SK-N-DZ (cell line): ENCODE results near the gene EML6.
"Not testable (repeated sequence)": the region's sequence is repeated elsewhere in the genome, so short reads cannot be mapped to it uniquely, and the experiment has no call there.

Experiments used
- DNase-seq: peaks from one replicate; pipeline ENCODE4 v3.0.0-alpha.2; 2015; ENCODE audit warnings: low spot score

EML6 gene

GRCh38 chr2:54801352-54801751, 77.9 kb downstream of the EML6 start:
- DNase-seq = no peak

GRCh38 chr2:54803783-54804751, 80.6 kb downstream of the EML6 start:
- peak; percentile 28 for DNase-seq

GRCh38 chr2:54805255-54805654, 81.8 kb downstream of the EML6 start:
- DNase-seq = no peak

- DNase-seq = no peak
These were observed 83.5 kb downstream of the EML6 start for GRCh38 chr2:54806975-54807374.

GRCh38 chr2:54808661-54809060, 85.2 kb downstream of the EML6 start:
- no peak for DNase-seq

- DNase-seq = no peak
These were observed 86.4 kb downstream of the EML6 start for GRCh38 chr2:54809819-54810218.

GRCh38 chr2:54810246-54810645, 86.8 kb downstream of the EML6 start:
- DNase-seq = no peak

- DNase-seq = no peak
These were observed 90.1 kb downstream of the EML6 start for GRCh38 chr2:54813584-54813983.

- DNase-seq = no peak
These were observed 91.1 kb downstream of the EML6 start for GRCh38 chr2:54814389-54815147.

GRCh38 chr2:54815148-54815539, 91.7 kb downstream of the EML6 start:
- DNase-seq = no peak

GRCh38 chr2:54818226-54818625, 94.8 kb downstream of the EML6 start:
- no peak for DNase-seq

GRCh38 chr2:54820558-54820957, 97.1 kb downstream of the EML6 start:
- DNase-seq = no peak

- no peak for DNase-seq
These were observed 101.1 kb downstream of the EML6 start for GRCh38 chr2:54824567-54824966.

- no peak for DNase-seq
These were observed 107.1 kb downstream of the EML6 start for GRCh38 chr2:54830546-54830945.

- DNase-seq = peak; percentile 29
These were observed 108.0 kb downstream of the EML6 start for GRCh38 chr2:54831480-54831879.

- no peak for DNase-seq
These were observed 111.3 kb downstream of the EML6 start for GRCh38 chr2:54834721-54835120.

- no peak for DNase-seq
These were observed 113.0 kb downstream of the EML6 start for GRCh38 chr2:54836477-54836876.

GRCh38 chr2:54838585-54839035, 115.1 kb downstream of the EML6 start:
- DNase-seq = peak; percentile 63

GRCh38 chr2:54839461-54840255, 116.2 kb downstream of the EML6 start:
- DNase-seq = no peak

GRCh38 chr2:54840559-54841468, 117.4 kb downstream of the EML6 start:
- no peak for DNase-seq

GRCh38 chr2:54841500-54841899, 118.0 kb downstream of the EML6 start:
- DNase-seq = not testable (repeated sequence)
